HG02852 (cell line): Measurements from ENCODE around the gene OR13J1.
"Not testable (repeated sequence)": the region's sequence is repeated elsewhere in the genome, so short reads cannot be mapped to it uniquely, and the experiment has no call there.

Source experiments
- ATAC-seq: cut with Tn5 transposase; IDR thresholded peaks from one replicate; pipeline ENCODE4 v1.9.1; 2021; ENCODE audit warnings: mild to moderate bottlenecking, moderate library complexity; ENCODE audit not compliant: unreplicated experiment

OR13J1 gene

GRCh38 chr9:35905051-35905781 lies 35.0 kb upstream of the OR13J1 start:
- no peak for ATAC-seq

GRCh38 chr9:35904338-35904737 lies 34.1 kb upstream of the OR13J1 start:
- ATAC-seq: no peak

GRCh38 chr9:35903049-35903448 lies 32.8 kb upstream of the OR13J1 start:
- ATAC-seq: no peak

- no peak for ATAC-seq
These were observed 28.8 kb upstream of the OR13J1 start for GRCh38 chr9:35899021-35899420.

GRCh38 chr9:35898337-35898736 lies 28.1 kb upstream of the OR13J1 start:
- no peak for ATAC-seq

- not testable (repeated sequence) for ATAC-seq
These were observed 27.3 kb upstream of the OR13J1 start for GRCh38 chr9:35897376-35898099.

GRCh38 chr9:35896570-35896969 lies 26.4 kb upstream of the OR13J1 start:
- ATAC-seq: no peak

- ATAC-seq: no peak
These were observed 21.9 kb upstream of the OR13J1 start for GRCh38 chr9:35892051-35892450.

- no peak for ATAC-seq
These were observed 21.4 kb upstream of the OR13J1 start for GRCh38 chr9:35891646-35892045.

- not testable (repeated sequence) for ATAC-seq
These were observed 14.7 kb upstream of the OR13J1 start for GRCh38 chr9:35884908-35885307.

GRCh38 chr9:35882996-35883395 lies 12.8 kb upstream of the OR13J1 start:
- ATAC-seq: no peak

- ATAC-seq: no peak
These were observed 12.2 kb upstream of the OR13J1 start for GRCh38 chr9:35882263-35882848.

- ATAC-seq: no peak
These were observed 2.3 kb upstream of the OR13J1 start for GRCh38 chr9:35872505-35872904.

GRCh38 chr9:35871545-35871944 lies 1.3 kb upstream of the OR13J1 start:
- ATAC-seq: no peak

GRCh38 chr9:35869621-35870216 lies 482 bp downstream of the OR13J1 start:
- no peak for ATAC-seq

- no peak for ATAC-seq
These were observed 1.3 kb downstream of the OR13J1 start for GRCh38 chr9:35868933-35869332.

- ATAC-seq: no peak
These were observed 2.7 kb downstream of the OR13J1 start for GRCh38 chr9:35867538-35867937.

GRCh38 chr9:35864695-35865255 lies 5.4 kb downstream of the OR13J1 start:
- no peak for ATAC-seq

GRCh38 chr9:35863583-35863982 lies 6.6 kb downstream of the OR13J1 start:
- ATAC-seq: no peak

- ATAC-seq: no peak
These were observed 7.9 kb downstream of the OR13J1 start for GRCh38 chr9:35862328-35862727.

- ATAC-seq: no peak
These were observed 8.9 kb downstream of the OR13J1 start for GRCh38 chr9:35861161-35861897.
